ENCODE results near the gene ATP10A. TPM values are rescaled to one million over a fixed set of nuclear protein-coding genes. Genes with fewer than 3 reads are reported as not detected.

The ATP10A gene
- total RNA-seq, 2 experiments from 2014 or later: 0.06 TPM; not detected in 1

DNA sequence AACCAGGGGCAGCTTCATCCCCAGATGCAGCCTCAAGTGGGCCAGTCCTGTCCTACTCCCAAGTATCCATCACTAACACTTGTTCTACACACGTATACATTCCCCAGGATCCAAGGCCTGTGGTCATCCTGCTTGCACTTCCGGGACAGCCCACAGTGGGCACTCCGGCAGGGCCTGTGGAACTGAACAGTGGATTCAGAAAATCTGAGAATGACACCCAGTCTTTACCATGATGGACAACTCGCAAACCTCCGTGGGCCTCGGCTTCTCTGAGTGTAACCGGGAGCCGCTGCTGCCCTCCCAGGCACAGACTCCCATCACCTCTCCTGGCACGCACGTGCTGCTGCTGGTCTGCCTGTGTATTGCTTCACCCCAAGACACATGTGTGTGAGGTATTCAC lies 59.6 kb downstream of the ATP10A start:
- H3K9me3 ChIP-seq (ENCODE audit: low read length): no peaks in the 10 kb centered on the region
- H3K79me2 ChIP-seq (ENCODE audit: insufficient read depth, low read depth, low read length): no peaks in the 10 kb centered on the region
- no peaks in the 10 kb centered on the region for H3K9me2 ChIP-seq (ENCODE audit: insufficient read depth, low read length)
- no peaks in the 10 kb centered on the region for H3K36me3 ChIP-seq (ENCODE audit: insufficient read depth, low read length)
- no TSS peak for BruUV-seq (replicated peaks)
- intact Hi-C loops (cut with micrococcal nuclease; ENCODE audit: unreplicated experiment): loop anchor here (2.0 kb wide), 1 partner anchor 43 kb away; no protein-coding TSS in a partner anchor
- CTCF ChIA-PET (ENCODE audit: unreplicated experiment): no interaction called here
- H3K4me3 ChIP-seq (ENCODE audit: low read depth, low read length, poor library complexity, severe bottlenecking): no peak overlapping the region
- POLR2A ChIA-PET: interaction anchor here (0.6 to 2.8 kb wide), 4 partner anchors 8 to 140 kb away, joined by 3 to 10 read pairs (median 4); no protein-coding TSS in a partner anchor
- peak overlapping the region; percentile 47 for H3K4me2 ChIP-seq (ENCODE audit: low read length)
- peak overlapping the region; percentile 54; the same call in 1 of the 2 replicates for H2AFZ ChIP-seq (ENCODE audit: low read length)
- H3K27ac ChIP-seq (ENCODE audit: low read depth, low read length, poor library complexity, severe bottlenecking): peak overlapping the region; percentile 58
- peaks cover 41% of the 10 kb centered on the region for H3K4me1 ChIP-seq (ENCODE audit: insufficient read depth, low read length, poor library complexity, severe bottlenecking)
- DNase-seq (ENCODE audit: low spot score): no peak
- no peaks in the 10 kb centered on the region for H4K20me1 ChIP-seq (ENCODE audit: insufficient read depth, low read length)
- TF ChIP-seq EZH2phosphoT487 (IDR thresholded peaks at IDR 0.05; ENCODE audit: borderline replicate concordance, low read depth, low read length): no peak
- TF ChIP-seq, protein P1, sequence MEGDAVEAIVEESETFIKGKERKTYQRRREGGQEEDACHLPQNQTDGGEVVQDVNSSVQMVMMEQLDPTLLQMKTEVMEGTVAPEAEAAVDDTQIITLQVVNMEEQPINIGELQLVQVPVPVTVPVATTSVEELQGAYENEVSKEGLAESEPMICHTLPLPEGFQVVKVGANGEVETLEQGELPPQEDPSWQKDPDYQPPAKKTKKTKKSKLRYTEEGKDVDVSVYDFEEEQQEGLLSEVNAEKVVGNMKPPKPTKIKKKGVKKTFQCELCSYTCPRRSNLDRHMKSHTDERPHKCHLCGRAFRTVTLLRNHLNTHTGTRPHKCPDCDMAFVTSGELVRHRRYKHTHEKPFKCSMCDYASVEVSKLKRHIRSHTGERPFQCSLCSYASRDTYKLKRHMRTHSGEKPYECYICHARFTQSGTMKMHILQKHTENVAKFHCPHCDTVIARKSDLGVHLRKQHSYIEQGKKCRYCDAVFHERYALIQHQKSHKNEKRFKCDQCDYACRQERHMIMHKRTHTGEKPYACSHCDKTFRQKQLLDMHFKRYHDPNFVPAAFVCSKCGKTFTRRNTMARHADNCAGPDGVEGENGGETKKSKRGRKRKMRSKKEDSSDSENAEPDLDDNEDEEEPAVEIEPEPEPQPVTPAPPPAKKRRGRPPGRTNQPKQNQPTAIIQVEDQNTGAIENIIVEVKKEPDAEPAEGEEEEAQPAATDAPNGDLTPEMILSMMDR (conservative IDR thresholded peaks at IDR 0.05; ENCODE audit: low read length): no peak

DNA sequence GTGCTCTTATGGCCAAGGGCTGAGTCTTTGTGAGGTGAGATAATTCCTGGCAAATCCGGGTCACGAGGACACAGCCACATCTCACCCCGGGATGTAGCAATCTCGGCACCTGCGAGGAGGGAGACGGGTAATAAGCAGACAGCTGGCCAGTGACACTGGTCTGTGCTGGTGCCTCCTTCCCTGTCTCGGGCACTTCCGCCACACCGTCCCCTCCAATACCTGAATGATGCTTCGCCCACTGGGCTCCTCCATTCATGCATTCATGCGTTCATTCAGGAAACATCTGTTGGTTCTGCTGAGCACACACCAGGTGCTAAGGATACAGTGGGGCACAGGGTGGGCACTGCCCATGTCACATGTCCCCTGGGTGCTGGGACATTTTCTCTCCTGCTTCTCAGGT lies 60.1 kb downstream of the ATP10A start:
- no TSS peak for BruUV-seq (replicated peaks)
- Histone ChIP-seq H3K9me3 (ENCODE audit: low read length) (no peaks in the 10 kb centered on the region), H3K4me2 (ENCODE audit: low read length) (peak overlapping the region; percentile 47)

More for the DNA sequence above, 60.1 kb downstream of the ATP10A start:
- H3K4me3 ChIP-seq (ENCODE audit: low read depth, low read length, poor library complexity, severe bottlenecking): peak overlapping the region; percentile 0
- TF ChIP-seq EZH2phosphoT487 (IDR thresholded peaks at IDR 0.05; ENCODE audit: borderline replicate concordance, low read depth, low read length): no peak
- TF ChIP-seq, protein P1 (conservative IDR thresholded peaks at IDR 0.05; ENCODE audit: low read length): no peak
- no peaks in the 10 kb centered on the region for H3K36me3 ChIP-seq (ENCODE audit: insufficient read depth, low read length)
- H3K9me2 ChIP-seq (ENCODE audit: insufficient read depth, low read length): no peaks in the 10 kb centered on the region
- no peaks in the 10 kb centered on the region for H3K79me2 ChIP-seq (ENCODE audit: insufficient read depth, low read depth, low read length)
- peak; percentile 81 for DNase-seq (ENCODE audit: low spot score)
- ChIA-PET CTCF (ENCODE audit: unreplicated experiment) (no interaction called here), POLR2A (interaction anchor here (0.6 to 2.8 kb wide), 5 partner anchors 9 to 141 kb away, joined by 3 to 10 read pairs (median 4); no protein-coding TSS in a partner anchor)
- H2AFZ ChIP-seq (ENCODE audit: low read length): peak overlapping the region; percentile 54; the same call in 1 of the 2 replicates
- peaks cover 42% of the 10 kb centered on the region for H3K4me1 ChIP-seq (ENCODE audit: insufficient read depth, low read length, poor library complexity, severe bottlenecking)
- intact Hi-C loops (cut with micrococcal nuclease; ENCODE audit: unreplicated experiment): loop anchor here (2.0 kb wide), 1 partner anchor 44 kb away; no protein-coding TSS in a partner anchor
- peak overlapping the region; percentile 58 for H3K27ac ChIP-seq (ENCODE audit: low read depth, low read length, poor library complexity, severe bottlenecking)
- no peaks in the 10 kb centered on the region for H4K20me1 ChIP-seq (ENCODE audit: insufficient read depth, low read length)
